ENCODE results near the gene FSD1.

FSD1 gene

DNA sequence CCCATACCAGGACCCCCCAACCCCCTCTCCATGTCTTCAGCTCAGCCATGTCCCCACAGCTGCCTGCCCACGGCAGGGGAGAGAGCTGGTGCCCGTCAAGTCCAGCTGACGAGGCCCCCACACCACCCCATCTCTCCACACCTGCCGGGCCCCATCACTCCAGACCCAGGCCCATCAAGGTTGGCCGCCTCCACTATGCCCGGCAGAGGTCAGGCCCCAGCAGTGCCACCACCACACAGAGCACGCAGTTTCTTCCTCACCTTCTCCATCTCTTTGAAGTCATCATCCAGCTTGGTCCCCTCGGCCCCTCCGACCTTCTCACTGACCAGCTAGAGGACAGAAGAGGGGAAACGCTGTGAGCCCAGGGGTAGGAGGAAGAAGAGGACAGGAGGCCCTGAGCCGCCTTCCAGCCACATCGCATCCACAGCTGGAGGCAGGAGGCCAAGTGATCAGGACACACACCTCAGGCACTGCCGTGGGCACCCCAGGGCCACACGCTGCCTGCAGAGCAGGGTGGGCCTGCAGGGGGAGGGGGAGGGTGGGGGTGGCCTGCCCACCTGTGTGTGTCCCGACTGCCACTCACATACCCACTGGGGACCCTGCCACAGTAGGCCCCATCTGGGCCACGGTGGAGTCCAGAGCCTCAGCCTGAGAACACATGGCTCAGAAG is 62.4 kb downstream of the FSD1 start:
- DNase-seq = no peak

DNA sequence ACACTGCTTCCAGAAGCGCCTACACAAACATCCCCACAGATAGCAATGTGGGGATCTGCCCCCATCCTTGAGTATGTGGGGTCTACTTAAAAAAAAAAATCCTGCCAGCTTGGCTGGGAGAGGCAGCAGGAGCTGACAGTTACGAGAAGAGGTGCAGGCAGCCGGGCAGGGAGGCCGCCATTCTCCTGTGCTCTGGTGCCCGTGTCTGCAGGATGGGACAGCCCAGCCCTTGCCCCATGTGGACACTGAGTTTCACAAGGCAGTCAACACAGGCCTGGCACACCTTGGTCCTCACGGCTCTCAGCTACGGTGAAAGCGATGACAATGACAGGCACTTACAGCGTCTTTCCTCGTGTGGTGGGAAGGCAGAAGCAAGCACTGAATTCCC is 62.9 kb downstream of the FSD1 start:
- no peak for DNase-seq

DNA sequence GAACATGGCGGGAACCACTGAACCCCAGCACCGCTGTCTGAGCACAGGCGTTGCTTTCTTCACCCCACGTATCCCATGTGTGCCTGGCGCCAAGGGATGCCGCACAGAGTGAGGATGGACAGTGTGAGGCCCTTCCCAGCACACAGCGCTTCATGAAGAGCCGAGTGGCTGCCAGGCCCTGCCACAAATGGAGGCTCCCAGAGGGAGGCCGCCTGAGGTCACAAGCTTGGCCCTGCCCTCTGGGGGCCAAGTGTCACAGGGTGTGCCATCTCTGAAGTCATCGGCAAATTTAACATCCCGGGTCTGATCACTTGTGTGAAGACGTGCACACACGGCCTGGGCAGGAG is 63.4 kb downstream of the FSD1 start:
- no peak for DNase-seq

DNA sequence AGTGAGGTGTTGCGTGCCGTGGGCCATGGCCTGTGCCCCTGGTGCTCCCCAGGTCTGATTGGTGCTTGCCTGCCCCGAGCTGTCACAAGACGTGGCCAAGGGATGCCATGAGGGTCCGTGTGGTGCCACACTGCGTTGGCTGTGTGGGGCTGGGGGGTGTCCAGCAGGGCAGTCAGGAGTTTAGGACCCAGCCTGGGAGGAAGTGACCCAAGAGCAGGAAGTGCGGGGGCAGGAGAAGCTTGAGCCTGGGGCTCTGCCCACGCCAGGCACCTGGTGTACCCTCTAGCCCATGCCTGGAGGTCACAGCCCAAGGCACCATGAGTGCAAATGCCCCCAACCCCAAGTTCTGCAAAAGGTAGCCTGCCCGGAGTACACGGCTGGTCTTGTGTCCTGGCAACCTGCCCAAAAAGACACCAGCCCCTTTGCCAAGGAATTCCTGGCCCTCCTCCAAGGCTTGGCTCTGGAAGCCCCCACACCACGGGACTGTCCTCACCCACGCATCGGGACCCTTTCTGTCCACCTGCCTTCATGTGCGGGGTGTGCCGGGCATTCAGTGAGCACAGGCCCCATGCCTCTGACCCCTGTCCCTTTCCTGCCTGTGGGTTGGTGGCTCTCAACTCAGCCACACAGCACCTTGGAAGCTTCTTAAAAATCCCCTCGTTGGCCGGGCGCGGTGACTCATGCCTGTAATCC is 63.9 kb downstream of the FSD1 start:
- DNase-seq = no peak

DNA sequence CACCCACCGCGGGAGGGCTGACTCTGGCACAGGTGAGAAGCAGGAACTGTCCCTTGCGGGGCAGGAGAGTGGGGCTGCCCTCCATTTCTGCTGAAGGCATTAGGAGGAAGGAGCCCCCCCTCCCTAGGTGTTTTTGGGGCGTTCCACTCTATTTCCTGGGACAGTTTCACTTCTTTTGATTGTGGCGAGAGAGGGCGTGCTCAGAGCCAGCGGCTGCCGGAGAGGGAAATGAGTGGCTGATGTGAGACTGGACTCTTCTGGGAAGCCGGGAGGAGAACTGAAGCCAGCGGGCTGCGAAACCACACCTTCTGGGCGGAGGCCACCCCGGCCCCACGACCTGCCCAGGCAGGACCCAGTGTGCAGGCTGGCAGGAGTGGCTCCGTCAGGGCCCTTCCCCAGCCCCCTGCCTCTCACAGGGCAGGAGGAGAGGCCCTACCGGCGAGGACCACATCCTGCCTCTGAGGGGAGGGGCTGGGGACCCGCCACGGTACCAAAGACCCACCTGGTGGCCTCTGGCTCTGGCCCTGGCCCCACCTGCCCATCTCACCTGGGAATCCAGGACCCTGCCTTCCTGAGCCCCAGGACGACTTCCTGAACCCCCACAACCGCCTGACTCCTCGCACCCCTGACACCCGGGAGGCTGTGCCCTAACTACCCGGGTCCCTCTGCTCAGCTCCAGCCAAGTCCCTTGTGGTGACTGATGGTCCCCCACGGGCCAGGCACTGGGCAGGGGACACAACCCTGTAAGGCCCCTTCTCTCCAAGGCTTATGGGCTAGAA is 64.9 kb downstream of the FSD1 start:
- no peak for DNase-seq

GRCh38 chr19:4369888-4370260 is 65.5 kb downstream of the FSD1 start:
- DNase-seq = no peak

- no peak for DNase-seq
Observed at GRCh38 chr19:4370418-4371041, 66.1 kb downstream of the FSD1 start.

- no peak for DNase-seq
Observed at GRCh38 chr19:4371247-4372164, 67.1 kb downstream of the FSD1 start.

- DNase-seq = no peak
Observed at GRCh38 chr19:4372165-4373012, 68.0 kb downstream of the FSD1 start.

DNA sequence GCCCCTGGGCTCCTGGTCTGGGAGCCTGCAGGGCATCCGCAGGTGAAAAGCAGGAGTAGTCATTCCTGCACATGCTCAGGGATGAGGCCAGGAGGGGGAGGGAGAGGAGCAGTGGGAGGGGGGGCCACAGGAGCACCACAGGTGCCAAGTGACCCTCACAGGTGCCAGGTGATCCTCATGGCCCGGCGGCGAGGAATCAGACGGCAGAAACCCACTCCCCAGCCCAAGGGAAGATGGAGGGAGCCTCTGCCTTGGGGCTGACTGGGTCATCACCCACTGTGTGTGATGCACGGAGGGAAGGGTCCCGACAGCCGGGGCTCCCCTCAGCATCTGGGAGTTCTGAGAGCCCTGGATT is 68.6 kb downstream of the FSD1 start:
- DNase-seq = no peak
